ENCODE data around the gene TATDN2.

Gene TATDN2

DNA sequence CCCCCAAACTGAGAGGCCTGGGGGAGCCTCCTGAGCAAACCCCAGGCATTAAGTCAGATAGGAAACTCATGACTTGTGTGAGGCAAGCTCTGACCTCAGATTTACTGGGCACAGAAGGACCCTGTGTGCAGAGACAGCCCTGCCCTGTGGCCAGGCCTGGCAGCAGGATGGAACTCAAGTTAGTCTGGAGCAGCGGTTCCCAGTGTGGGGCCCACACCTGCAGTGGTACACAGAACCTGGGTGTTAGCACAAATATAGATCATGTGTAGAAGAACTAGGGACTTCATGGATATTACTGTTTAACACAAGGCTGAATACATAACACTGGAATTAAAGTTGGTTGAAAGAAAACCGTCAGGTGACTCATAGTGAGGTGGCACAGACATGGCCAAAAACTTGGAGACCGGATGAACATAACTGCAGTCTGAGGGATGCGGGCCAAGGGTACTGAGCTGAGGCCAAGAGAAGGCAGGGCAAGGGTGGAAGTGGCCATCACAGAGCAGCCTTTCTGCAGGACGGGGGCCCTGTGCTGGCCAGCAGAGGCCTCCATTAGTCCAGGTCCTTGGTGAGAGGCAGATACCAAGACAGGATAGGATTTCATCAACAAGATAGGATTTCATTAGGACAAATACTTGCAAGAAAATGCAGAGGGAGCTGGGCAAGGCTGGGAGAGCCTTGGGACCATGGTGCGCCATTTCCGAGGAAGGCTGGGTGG lies 42.7 kb upstream of the TATDN2 start:
- Histone ChIP-seq H2AFZ (ENCODE audit: low read depth) (no peak overlapping the region), H3K4me1 (ENCODE audit: low read depth, poor library complexity, severe bottlenecking) (no peaks in the 10 kb centered on the region), H3K4me3 (IDR thresholded peaks at IDR 0.05; ENCODE audit: insufficient read depth, low read depth, low read length) (no peak overlapping the region), H3K79me2 (ENCODE audit: insufficient read depth, low read depth) (no peaks in the 10 kb centered on the region), H4K20me1 (ENCODE audit: insufficient read depth) (no peaks in the 10 kb centered on the region), H3K4me2 (no peak overlapping the region), H3K9ac (no peak overlapping the region), H3K36me3 (ENCODE audit: insufficient read depth) (no peaks in the 10 kb centered on the region), H3K27ac (no peak overlapping the region), H3K27me3 (ENCODE audit: insufficient read depth, low read depth) (no peaks in the 10 kb centered on the region)
- TF ChIP-seq, protein P1, sequence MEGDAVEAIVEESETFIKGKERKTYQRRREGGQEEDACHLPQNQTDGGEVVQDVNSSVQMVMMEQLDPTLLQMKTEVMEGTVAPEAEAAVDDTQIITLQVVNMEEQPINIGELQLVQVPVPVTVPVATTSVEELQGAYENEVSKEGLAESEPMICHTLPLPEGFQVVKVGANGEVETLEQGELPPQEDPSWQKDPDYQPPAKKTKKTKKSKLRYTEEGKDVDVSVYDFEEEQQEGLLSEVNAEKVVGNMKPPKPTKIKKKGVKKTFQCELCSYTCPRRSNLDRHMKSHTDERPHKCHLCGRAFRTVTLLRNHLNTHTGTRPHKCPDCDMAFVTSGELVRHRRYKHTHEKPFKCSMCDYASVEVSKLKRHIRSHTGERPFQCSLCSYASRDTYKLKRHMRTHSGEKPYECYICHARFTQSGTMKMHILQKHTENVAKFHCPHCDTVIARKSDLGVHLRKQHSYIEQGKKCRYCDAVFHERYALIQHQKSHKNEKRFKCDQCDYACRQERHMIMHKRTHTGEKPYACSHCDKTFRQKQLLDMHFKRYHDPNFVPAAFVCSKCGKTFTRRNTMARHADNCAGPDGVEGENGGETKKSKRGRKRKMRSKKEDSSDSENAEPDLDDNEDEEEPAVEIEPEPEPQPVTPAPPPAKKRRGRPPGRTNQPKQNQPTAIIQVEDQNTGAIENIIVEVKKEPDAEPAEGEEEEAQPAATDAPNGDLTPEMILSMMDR (conservative IDR thresholded peaks at IDR 0.05; ENCODE audit: low read depth, low read length) = no peak

DNA sequence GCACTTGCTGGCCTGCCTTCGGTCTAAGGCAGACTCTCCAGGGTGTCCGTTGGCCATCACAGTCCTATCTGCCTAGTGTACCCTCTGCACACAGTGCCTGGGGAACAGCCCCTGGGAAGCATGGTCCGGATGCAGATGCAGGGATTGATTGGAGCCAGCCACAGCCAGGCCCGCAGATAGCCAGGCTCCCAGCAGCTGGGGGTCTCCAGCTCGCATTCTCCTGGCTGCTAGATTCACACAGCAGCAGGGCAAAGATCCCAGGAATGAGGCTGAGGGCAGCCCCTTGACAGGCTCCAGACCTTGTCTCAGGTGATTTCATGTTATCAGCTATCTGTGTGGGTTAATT lies 42.1 kb upstream of the TATDN2 start:
- H2AFZ ChIP-seq (ENCODE audit: low read depth) = no peak overlapping the region
- H3K4me2 ChIP-seq = no peak overlapping the region
- H3K79me2 ChIP-seq (ENCODE audit: insufficient read depth, low read depth) = no peaks in the 10 kb centered on the region
- H3K4me3 ChIP-seq (IDR thresholded peaks at IDR 0.05; ENCODE audit: insufficient read depth, low read depth, low read length) = no peak overlapping the region
- H3K4me1 ChIP-seq (ENCODE audit: low read depth, poor library complexity, severe bottlenecking) = no peaks in the 10 kb centered on the region
- H3K27ac ChIP-seq = no peak overlapping the region
- no peak overlapping the region for H3K9ac ChIP-seq
- H3K36me3 ChIP-seq (ENCODE audit: insufficient read depth) = no peaks in the 10 kb centered on the region
- no peaks in the 10 kb centered on the region for H3K27me3 ChIP-seq (ENCODE audit: insufficient read depth, low read depth)
- H4K20me1 ChIP-seq (ENCODE audit: insufficient read depth) = no peaks in the 10 kb centered on the region
- TF ChIP-seq, protein P1 (conservative IDR thresholded peaks at IDR 0.05; ENCODE audit: low read depth, low read length) = no peak

DNA sequence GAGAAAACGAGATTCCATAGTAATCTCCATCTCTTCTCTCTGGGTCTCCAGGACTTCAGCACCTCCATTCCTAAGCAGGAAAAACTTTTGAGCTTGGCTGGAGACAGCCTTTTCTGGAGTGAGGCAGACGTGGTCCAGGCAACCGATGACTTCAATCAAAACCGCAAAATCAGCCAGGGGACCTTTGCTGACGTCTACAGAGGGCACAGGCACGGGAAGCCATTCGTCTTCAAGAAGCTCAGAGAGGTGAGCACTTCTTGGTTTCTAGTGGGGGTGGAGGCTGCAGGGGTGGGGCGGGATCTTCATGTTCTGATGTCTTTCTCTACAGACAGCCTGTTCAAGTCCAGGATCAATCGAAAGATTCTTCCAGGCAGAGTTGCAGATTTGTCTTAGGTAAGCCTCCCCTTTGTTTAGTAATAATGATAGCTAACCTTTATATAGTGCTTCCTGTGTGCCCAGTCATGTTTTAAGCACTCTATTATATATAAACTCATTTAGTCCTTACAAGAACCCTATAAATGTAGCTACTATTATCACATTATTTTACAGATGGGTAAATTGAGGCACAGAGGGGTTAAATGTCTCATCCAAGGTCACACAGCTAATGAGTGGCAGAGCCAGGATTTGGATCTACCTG lies 35.0 kb upstream of the TATDN2 start:
- H3K4me2 ChIP-seq = no peak overlapping the region
- no peak overlapping the region for H3K27ac ChIP-seq
- H3K9ac ChIP-seq = no peak overlapping the region
- no peak overlapping the region for H3K4me3 ChIP-seq (IDR thresholded peaks at IDR 0.05; ENCODE audit: insufficient read depth, low read depth, low read length)
- no peaks in the 10 kb centered on the region for H3K4me1 ChIP-seq (ENCODE audit: low read depth, poor library complexity, severe bottlenecking)
- H3K79me2 ChIP-seq (ENCODE audit: insufficient read depth, low read depth) = no peaks in the 10 kb centered on the region
- no peak overlapping the region for H2AFZ ChIP-seq (ENCODE audit: low read depth)
- H4K20me1 ChIP-seq (ENCODE audit: insufficient read depth) = no peaks in the 10 kb centered on the region
- TF ChIP-seq, protein P1 (conservative IDR thresholded peaks at IDR 0.05; ENCODE audit: low read depth, low read length) = no peak
- no peaks in the 10 kb centered on the region for H3K36me3 ChIP-seq (ENCODE audit: insufficient read depth)
- no peaks in the 10 kb centered on the region for H3K27me3 ChIP-seq (ENCODE audit: insufficient read depth, low read depth)

DNA sequence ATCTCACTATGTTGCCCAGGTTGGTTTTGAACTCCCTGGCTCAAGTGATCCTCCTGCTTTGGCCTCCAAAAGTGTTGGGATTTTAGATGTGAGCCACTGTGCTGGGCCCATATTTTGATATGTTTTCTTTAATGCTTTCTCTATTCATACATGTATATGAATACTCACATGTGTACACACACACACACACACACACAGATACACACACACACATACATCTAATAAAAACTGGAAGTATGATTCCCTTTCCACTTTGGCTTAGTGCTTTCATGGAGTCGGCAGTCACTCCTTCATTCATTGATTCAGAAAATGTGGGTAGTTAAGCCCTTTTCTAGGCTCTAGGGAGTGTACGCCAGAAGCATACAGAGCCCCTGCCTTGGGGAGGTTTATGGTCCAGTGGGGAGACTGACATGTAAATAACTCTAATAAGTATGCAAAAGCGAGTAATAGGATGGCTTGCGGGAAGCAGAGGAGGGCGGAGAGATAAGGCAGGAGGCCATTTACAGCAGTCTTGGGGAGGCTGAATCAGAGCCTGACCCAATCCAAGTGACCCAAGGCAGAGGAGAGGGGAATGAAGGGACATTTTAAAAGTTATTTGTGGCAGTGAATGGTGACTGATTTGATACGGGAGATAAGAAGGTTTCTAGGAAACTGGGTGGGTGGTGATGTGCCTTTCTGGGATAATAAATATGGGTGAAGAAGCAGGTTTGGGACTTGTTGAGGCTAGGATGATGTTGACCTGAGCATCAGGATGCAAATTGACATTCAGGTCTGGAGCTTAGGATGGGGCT lies 32.5 kb upstream of the TATDN2 start:
- no peaks in the 10 kb centered on the region for H3K36me3 ChIP-seq (ENCODE audit: insufficient read depth)
- H3K4me2 ChIP-seq = no peak overlapping the region
- no peaks in the 10 kb centered on the region for H3K79me2 ChIP-seq (ENCODE audit: insufficient read depth, low read depth)
- H3K9ac ChIP-seq = no peak overlapping the region
- H2AFZ ChIP-seq (ENCODE audit: low read depth) = no peak overlapping the region
- no peak overlapping the region for H3K27ac ChIP-seq
- H3K4me3 ChIP-seq (IDR thresholded peaks at IDR 0.05; ENCODE audit: insufficient read depth, low read depth, low read length) = no peak overlapping the region
- H4K20me1 ChIP-seq (ENCODE audit: insufficient read depth) = no peaks in the 10 kb centered on the region
- H3K4me1 ChIP-seq (ENCODE audit: low read depth, poor library complexity, severe bottlenecking) = peaks cover 7% of the 10 kb centered on the region
- H3K27me3 ChIP-seq (ENCODE audit: insufficient read depth, low read depth) = no peaks in the 10 kb centered on the region
- TF ChIP-seq, protein P1 (conservative IDR thresholded peaks at IDR 0.05; ENCODE audit: low read depth, low read length) = no peak
